ENCODE results near the gene RGMA.
A peak's percentile ranks its signal among the peaks of the same experiment; 100 is the strongest.
"Not testable (repeated sequence)": the region's sequence is repeated elsewhere in the genome, so short reads cannot be mapped to it uniquely, and the experiment has no call there.

RGMA gene

GRCh38 chr15:93046120-93046519 is 42.9 kb downstream of the RGMA start:
- DNase-seq, result no peak

- no peak for DNase-seq
Observed at GRCh38 chr15:93045191-93045785, 43.7 kb downstream of the RGMA start.

GRCh38 chr15:93044301-93045190 is 44.5 kb downstream of the RGMA start:
- no peak for DNase-seq

- DNase-seq, result no peak
Observed at GRCh38 chr15:93043621-93044300, 45.2 kb downstream of the RGMA start.

GRCh38 chr15:93042691-93043378 is 46.2 kb downstream of the RGMA start:
- peak; percentile 49 for DNase-seq

- no peak for DNase-seq
Observed at GRCh38 chr15:93042211-93042610, 46.8 kb downstream of the RGMA start.

- DNase-seq, result no peak
Observed at GRCh38 chr15:93041159-93041547, 47.9 kb downstream of the RGMA start.

GRCh38 chr15:93040288-93041158 is 48.5 kb downstream of the RGMA start:
- DNase-seq, result no peak

GRCh38 chr15:93039562-93040287 is 49.3 kb downstream of the RGMA start:
- not testable (repeated sequence) for DNase-seq

- no peak for DNase-seq
Observed at GRCh38 chr15:93037820-93038705, 50.9 kb downstream of the RGMA start.

GRCh38 chr15:93036951-93037819 is 51.8 kb downstream of the RGMA start:
- DNase-seq, result peak; percentile 47

- peak; percentile 11 for DNase-seq
Observed at GRCh38 chr15:93035953-93036810, 52.8 kb downstream of the RGMA start.

- no peak for DNase-seq
Observed at GRCh38 chr15:93035092-93035915, 53.7 kb downstream of the RGMA start.

- no peak for DNase-seq
Observed at GRCh38 chr15:93034512-93034911, 54.5 kb downstream of the RGMA start.

GRCh38 chr15:93033434-93034045 is 55.5 kb downstream of the RGMA start:
- no peak for DNase-seq

GRCh38 chr15:93032515-93033206 is 56.4 kb downstream of the RGMA start:
- DNase-seq, result not testable (repeated sequence)
